ENCODE data around the gene AKIRIN2. TPM values are rescaled to one million over a fixed set of nuclear protein-coding genes. Genes with fewer than 3 reads are reported as not detected.

The AKIRIN2 gene
- total RNA-seq, result 14.9 and 20.0 TPM in 2 replicates

GRCh38 chr6:87701676-87702588 is at the start of gene AKIRIN2:
TSS of gene AKIRIN2 (minus strand) at chr6:87702233. CDS start at chr6:87701684, 549 bp downstream.

Small RNA genes lying within 50 kb of the gene (small RNA-seq; reads per million reads assigned to genes)
- gene RF01210, result not detected

Other genes starting within 250 kb of the AKIRIN2 start
- 18.7 and 24.0 TPM in 2 replicates for gene SLC35A1, start 229.3 kb downstream of the AKIRIN2 start, total RNA-seq
- 53.6 and 57.9 TPM in 2 replicates for gene RARS2, start 112.2 kb downstream of the AKIRIN2 start, total RNA-seq
- 34.0 and 39.2 TPM in 2 replicates for gene ORC3, start 112.1 kb downstream of the AKIRIN2 start, total RNA-seq